Measurements from ENCODE around the gene ADGRV1.

- TF ChIP-seq CTCF (conservative IDR thresholded peaks at IDR 0.05; ENCODE audit: low read length) (no peak), EZH2phosphoT487 (IDR thresholded peaks at IDR 0.05; ENCODE audit: borderline replicate concordance) (no peak)
These were observed 339.9 kb downstream of the ADGRV1 start for GRCh38 chr5:90898326-90899013.

All from Loucy (cell line).